ENCODE data around the gene MAP3K4.

MAP3K4 gene

DNA sequence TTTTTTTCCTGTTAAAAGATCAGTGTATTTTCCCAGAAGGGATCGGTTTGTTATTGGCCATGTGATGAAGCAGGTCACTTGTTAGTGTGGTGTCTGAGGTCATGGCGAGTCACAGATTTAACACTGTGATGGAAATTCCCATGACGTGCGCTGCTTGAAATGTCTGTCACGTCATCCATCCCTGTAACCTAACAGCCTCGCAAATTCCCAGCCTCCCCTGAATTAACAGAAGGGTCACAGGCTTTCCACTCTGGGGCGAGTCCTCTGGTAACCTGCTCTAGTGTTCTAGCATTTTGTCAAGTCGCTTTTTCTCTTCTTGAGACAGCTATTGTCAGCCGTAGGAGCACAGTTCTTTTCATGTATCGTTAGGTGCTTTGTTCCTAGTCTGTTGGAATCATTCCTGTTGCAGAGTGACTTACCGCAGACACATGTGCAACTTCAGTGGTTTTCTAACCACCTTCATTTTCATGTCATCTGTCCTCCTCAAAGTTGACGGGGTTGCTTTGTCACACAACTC, 137.2 kb downstream of the MAP3K4 start:
- no peak for DNase-seq

DNA sequence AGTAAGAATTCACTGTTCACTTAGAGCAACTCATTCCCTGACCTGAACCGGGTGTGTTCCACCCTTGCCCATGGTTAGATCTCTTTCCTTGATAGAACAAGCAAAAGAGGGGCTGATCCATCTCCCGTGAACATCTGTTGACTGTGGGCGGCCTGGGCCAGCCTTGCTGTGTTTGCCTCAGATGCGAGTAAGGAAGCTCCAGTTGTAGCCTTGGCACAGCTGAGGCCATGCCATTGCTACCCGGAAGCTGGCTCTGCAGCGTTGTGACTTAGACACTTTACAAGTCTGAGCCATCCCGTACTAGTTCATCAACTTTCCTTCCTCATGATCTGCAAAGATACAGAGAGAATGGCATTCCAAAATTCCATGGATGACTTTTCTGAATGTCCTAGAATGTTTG, 139.0 kb downstream of the MAP3K4 start:
- no peak for DNase-seq

DNA sequence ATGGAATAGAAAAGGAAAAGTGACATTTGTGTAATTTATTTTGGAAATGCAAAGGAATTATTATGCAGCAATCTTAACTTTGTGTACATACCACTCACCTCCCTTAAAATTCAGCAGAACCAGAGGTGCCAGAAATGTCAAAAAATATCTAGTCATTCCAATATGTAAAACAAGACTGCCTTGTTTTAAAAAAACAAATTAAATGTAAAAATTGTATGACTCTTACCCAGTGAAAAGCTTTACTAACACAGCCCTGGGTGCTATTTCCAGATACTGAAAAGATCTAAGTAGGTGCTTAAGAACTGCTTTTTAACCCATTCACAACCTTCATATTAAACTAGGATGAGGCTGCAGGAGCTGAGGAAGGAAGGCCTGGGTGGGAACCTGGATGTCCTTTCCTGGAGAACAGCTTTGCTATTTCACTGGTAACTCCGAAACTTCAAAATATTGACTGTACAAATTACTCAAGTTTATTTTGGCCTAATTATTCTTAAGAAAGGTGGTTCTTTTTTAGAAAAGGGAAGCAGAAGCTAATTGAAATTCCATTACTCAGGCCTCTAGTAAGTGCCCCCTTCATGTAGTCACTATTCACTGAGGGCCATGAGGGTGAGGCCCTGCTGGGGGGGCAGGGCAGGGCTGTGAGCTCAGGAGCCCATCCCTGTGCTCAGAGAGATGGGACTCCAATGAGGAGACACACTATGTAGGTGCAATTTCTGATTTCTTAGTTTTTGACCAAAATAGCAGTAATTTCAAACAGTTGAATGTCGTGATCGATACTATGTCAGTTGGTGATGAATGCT, 139.6 kb downstream of the MAP3K4 start:
- DNase-seq: no peak

DNA sequence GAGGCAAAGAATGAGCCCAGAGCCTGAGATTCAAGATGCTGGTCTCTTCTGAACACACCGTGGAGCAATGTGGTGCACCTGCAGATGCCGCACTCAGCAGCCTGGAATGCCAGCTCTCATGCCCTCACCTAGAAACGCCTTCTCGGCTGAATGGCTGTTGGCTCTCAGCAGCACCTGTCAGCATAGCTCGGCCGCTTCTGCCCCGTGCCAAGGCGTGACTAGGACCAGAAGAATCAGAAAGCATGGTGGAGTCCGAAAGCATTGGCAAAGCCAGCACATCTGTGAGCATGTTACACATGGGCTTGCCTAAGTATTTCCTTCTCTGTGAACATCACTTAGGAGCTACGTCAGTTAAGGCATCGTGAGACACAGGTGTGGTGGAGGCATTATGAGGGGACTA, 140.8 kb downstream of the MAP3K4 start:
- DNase-seq: no peak

DNA sequence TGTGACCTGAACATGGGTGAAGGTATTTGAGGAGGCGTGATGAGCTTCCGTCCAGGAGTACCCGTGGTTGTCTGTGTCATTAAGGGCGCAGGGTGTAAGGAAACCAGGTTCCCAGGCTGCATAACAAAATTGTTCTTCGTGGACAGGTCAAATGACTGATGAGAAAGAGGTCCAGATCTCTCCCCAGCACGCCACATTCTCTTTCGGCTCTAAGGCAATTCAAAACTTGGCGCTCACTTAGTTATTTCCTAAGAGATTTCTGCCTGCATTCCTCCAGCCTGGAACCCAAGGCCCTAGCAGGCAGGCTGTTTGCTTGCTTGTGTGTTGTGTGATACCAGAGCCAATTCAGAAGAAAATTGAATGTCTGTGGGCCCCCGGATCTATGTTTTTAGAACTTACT, 142.4 kb downstream of the MAP3K4 start:
- no peak for DNase-seq

DNA sequence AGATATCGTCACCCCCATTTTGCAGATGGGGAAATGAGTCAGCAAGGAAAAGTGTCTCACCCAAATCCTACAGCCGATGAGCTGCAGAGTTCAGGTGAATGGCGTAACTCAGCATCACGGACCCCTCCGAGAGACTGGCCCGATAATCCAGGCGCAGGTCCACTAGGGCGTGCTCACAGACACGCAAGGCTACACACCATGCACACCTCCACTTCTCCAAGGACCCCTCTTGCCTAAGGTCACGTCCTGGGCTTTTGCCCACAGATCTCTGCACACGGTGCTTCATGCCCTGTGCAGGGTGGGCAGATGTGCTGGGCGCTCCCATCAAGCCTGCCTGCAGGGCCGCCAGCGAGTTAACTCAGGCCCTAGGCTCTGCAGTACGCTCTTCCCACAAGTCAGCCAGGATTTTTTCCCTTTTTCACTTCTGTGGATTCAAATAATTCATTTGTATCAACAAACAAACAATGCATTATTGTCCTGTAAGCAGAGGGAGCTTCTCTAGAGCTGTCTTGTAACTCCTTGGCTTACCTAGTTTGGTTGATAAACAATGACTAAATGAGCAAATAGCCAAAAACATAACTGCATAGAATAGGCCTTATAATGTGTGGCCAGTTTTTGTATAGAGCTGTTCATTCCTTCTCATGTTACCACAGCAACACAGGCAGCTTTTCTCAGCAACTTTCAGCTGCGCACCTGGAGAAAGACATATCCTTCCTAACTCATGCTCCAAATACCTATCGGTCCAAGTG, 143.2 kb downstream of the MAP3K4 start:
- DNase-seq: no peak

DNA sequence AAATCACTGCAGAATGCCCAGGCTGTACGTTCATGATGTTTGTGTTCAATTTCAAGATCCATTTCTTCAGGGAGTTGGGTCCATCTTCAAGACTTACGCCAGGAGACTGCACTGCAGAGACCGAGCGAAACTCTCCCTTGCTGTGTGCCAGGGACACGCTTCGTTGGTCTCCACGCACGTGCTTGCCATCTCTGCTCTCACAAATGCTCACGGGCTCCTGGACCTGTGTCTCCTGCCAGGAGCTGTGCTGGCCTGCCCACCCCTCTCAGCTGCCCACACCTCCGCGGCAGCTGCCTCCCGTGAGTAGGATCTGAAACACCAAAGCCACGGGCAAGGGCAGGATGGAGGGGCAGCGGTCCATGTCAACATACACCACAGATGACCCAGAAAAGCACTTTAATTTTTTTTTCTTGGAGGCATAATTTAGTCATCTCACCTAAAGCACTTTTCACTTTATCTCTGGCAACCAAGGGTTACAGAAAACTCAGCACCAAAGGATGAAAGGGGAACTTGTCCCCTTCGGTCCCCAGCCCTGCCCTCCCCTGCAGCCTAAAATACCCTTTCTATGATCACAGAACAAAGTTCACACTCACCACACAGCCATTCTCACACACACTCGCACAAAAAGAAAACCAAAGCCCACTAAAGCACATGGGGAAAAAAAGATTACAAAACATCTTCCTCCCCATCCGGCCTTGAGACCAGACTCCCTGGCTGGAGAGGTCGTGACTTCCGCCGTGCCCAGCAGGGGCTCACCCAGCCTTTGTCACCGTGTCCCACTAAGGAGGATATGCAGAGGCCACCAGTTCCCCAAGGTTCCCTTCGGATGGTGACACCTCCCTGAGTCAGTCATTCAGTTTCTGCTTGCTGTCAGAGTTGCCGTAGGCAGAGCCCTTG, 144.4 kb downstream of the MAP3K4 start:
- no peak for DNase-seq

DNA sequence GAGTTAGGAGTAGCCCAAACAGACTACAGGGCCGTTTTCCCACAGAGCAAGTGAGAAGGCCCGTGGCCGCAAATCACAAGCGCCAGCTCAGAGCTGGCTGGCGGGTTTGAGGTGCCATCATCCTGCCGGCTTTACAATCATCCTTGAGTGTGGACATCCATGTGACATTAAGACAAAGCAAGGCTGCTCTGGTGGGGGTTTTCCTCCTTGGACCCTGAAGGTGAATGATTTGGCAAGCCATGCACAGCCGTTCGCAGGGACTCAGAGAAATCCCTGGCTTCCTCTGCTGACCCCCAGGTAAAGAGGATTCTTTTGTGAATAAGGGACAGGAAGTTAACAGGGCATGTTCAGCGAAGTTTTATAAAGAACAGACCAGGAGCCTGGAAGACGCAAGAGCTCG, 145.1 kb downstream of the MAP3K4 start:
- no peak for DNase-seq

DNA sequence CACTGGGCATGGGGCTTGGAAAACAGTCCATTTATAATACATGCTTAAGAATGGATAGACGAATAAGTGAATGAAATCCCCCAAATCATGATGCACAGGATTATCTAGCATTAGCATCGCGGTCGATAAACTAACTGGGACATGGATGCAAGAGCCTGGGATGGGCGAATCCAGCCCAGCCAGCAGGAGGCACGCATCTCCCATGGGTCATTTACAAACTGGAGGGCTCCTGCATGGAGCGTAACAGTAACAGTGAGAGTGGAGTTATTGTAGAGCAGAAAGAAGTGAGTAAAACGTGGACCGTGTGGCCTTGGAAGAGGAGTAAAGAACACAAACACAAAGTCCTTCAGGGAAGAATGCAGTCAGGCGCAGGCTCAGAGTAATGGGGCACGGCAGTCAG, 145.8 kb downstream of the MAP3K4 start:
- no peak for DNase-seq

DNA sequence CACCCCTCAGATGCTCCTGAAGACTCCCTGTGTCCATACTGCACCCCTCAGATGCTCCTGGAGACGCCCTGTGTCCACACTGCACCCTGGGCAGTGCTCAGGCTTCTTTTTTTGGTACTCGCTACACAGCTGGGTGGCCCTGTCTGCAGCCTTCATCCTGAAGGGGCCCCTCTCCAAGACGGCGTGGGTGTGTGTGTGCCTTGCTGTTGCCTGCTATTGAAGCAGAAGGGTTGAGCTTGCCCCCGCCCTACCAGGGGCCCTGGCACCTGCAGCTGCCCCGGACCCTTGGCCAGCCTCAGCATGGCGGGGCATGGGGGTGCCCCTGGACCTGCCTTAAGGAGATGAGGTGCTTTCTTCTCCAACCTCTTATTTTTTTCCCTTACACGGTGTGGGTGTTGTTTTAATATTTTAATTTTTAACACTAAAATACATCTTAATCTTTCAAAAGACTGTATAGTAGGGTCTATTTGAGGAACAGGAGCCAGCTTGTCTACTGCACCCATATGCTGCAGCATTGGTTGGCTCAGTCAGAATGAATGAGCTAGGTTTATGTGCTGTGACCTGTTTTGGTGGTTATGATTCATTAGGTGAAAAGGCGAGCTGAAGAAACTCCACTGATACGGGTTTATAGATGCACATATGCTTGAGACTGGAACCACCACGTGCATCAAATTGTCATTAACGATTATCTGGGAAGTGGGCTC, 146.4 kb downstream of the MAP3K4 start:
- no peak for DNase-seq

DNA sequence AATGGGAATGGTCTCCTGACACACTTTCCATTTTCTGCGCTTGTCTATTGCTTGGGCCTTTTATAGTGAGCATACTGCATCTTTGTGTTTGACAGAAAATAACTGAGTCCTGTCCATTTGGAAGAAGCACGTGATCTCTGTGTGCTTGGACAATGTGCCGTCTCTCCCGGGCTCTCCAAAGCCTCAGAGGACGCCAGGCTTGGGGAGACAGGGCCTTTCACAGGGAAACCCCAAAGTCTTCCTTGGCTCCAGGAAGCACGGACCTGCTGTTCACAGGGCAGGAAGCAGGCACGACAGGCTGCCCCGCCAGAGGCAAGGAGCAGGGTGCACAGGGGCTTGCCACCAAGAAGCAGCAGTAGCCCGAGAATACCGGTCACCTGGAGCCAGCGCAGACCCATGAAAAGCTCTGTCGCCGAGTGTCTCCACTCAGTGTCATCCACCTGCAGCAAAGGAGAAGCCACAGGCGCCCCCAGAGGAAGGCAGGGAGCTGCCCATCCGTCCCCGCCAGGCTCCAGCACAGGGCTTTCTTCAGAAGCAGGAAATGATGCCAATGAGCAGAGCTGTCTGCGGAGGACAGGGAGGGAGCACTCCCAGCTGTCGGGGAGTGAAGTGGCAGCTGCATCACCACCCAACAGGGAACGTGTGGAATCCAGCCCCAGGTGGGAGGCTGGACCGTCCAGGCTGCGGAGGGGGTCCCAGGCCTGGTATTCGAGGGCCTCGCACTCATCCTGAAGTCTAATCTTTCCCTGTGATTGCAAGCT, 147.2 kb downstream of the MAP3K4 start:
- no peak for DNase-seq

DNA sequence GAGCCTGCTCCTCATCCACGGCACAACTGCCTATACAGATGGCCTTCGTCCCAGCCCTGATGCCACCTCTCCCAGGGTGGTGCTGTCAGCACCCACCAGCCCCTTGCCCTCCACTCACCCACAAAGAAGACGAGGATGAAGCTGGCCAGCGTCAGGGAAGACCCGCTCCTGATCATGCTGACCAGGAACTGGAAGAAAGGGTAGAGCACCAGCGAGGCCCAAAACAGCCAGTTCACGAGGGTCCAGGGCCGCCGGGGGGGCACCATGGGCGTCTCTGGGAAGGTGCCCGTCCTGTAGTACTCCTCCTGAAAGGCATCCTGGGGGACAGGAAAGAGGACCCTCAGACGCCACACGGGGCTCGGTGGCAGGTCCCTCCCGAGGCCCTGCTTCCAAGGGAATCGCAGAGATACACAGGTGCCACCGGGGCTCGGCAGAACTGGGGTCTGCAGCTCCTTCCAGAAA, 147.8 kb downstream of the MAP3K4 start:
- DNase-seq: no peak

DNA sequence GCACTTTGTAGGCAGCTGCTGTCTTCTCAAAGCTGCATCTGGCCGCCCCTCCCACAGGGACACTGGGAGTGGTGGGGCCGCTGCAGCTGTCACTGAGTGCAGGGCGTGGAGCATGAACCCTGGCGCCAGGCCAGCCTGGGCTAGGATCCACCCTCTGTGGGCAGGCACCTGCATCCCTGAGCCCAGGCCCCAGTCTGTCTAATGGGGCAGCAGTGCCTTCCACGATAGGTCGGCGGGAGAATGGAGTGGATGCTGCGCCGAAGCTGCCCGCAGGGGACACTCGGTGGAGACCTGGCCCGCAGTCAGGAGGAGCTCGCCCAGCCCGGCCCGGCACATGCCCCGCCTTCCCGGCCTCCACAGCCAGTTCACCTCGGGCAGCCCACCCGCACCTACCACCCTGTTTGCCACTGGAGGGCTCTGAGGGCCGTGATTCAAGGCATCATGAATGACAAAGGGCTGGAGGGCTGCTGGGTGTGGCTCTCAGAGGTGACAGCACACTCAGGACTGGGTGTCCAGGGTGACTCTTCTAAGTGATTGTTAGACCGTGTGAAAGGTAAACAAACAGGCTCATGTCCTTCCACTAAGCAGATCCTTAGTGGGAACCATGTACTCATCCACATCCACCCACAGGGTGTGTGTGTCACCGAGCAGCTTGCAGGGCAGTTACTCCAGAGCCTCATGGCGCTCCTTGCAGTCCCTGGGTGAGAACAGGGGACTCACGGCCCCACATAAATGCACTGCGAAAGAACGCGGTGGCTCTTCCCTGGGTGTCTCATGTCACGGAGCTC, 148.4 kb downstream of the MAP3K4 start:
- DNase-seq: peak; percentile 38

DNA sequence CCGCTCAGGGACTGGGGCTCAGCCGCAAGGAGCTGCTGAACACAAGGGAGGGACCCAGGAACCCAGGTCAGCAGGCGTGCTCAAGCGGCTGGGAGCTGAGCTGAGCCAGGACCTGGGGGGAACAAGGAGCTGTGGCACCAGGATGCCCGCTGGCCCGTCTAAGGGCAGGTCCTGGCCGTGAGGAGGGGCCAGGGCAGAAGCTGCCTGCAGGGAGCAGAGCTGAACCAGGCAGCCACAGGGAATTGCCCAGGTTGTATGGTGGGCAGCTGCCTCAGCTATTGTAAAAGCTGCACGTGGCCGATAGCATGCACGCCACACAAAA, 148.9 kb downstream of the MAP3K4 start:
- DNase-seq: no peak

DNA sequence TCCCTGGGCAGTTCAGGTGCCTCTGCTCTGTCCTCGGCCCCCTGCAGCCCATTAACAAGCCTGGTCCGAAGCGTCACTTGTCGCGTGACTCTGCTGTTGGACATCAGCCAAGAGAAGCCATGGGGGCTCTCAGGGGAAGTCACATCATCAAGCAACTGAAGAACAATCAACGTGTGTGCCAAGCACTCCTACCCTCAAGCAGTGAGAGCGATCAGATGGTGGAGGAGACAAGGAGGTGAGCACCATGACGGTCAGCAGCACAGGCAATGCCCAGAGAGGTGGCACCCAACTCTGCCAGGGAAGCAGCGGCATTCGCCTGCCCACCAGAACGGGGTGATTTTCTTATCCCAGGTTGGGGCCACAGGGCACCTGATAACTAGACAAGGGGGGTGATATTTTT, 149.6 kb downstream of the MAP3K4 start:
- no peak for DNase-seq

DNA sequence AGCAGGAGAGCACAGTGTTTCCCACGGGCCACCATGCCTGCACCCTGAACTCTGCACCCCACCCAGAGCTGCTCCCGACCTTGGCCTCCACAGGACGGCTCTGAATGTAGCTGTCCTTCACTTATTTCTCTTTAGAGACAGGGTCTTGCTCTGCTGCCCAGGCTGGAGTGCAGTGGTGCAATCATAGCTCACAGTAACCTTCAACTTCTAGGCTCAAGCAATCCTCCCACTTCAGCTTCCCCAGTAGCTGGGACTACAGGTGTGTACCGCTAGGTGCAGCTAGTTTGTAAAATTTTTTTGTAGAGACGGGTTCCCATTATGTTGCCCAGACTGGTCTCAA, 151.4 kb downstream of the MAP3K4 start:
- no peak for DNase-seq

DNA sequence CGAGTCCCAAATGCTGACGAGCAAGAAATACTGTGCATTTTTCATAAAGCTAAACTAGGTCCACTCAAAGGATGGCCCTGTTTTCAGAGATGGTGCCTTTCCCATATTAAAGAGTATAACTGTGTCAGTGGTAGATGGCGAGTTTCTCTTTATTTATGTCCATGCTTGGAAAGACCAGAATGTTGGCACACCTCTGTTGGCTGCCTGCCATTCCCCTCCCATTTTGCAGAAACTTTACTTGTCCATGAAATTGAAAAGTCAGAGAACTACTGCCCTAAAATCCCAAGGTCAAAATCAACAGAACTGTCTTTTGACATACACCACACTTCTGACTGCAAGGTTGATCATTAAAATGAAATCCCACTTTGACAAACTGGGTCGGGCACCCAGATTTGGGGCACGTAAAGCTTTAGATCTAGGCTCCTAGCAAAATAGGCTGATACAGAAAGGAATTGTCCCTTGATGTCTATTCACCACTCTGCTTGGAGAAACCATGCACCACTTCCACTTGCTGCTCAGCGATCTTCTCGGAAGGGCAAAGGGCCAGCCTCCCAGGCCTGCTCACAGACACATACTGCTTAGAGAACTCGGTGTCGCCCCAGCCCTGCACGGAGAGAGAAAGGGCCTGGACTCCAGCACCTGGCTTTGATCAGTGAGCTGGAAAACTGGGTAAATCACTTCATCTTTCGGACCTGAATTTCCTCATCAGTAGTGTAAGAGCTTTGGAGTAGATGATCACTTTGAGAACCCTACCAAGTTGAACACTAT, 152.3 kb downstream of the MAP3K4 start:
- no peak for DNase-seq

DNA sequence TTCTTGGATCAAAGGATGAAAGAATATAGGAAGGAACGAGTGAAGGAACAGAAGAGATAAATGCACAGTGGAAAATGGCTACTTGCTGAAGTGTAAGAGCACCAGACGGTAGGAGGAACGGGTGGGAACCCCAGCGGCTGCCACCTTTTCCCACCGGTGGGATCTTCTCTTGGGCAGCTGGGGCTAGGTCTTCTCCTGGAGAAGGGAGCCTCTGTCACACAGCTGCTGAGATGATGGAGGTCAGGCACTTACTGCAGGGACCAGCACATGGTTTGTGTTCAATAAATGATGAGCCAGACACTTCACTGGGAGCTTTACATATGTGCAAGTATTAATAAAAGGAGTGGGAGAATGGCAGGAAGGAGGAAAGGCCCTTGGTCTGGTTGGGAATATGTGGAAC, 158.6 kb downstream of the MAP3K4 start:
- no peak for DNase-seq

DNA sequence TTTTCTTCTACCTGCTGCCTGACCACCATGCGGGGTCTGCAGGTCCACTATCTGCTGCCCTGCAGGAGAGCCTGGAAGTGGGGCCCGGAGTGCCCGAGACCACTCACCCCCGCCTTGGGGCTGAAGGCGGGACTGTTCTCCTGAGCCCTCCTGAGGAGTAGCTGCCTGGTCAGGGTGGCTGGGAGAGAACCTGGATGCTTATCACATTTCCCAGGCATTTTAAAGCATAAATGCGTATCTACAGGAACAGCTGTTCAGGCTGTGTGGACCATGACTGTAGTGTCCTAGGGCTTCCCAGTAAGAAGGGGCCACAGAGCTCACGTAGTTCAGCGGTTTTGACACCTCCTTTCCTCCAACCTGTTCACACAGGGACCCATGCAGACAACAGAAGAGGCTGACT, 159.0 kb downstream of the MAP3K4 start:
- DNase-seq: no peak

DNA sequence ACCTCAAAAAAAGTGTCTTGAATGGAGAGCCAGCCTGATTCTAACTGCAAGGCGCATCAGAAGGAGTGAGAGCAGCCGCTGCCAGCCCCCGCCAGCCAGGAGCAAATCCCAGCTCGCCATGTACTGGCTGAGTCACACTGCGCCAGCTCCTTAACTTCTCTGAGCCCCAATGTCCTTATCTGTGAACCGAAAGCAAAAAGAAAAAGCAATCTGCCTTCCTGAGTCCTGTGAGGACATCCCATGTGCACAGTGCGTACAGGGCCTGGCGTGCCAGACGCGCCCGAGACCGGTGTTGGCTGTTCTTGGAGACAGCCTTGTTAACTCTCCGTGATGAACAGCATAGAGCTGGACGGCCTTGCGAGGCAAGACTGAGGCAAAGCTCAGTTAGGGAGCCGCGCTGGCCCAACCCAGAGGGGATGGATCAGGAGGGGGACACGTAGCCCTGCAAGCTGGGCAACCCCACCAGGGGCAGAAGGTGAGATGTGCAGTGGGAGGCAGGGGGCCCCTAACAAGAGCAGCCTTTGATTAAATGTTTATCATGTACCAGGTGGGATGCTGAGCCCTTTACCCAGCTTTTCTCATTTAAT, 159.6 kb downstream of the MAP3K4 start:
- DNase-seq: no peak

All from RPMI8226 (cell line).